HG03521 (cell line): ENCODE data around the gene CPTP.
A peak's percentile ranks its signal among the peaks of the same experiment; 100 is the strongest.
"Not testable (repeated sequence)": the region's sequence is repeated elsewhere in the genome, so short reads cannot be mapped to it uniquely, and the experiment has no call there.

ENCODE experiments used
- ATAC-seq: cut with Tn5 transposase; IDR thresholded peaks from one replicate; pipeline ENCODE4 v1.9.1; 2021; ENCODE audit warnings: mild to moderate bottlenecking, moderate library complexity; ENCODE audit not compliant: unreplicated experiment

CPTP gene

DNA sequence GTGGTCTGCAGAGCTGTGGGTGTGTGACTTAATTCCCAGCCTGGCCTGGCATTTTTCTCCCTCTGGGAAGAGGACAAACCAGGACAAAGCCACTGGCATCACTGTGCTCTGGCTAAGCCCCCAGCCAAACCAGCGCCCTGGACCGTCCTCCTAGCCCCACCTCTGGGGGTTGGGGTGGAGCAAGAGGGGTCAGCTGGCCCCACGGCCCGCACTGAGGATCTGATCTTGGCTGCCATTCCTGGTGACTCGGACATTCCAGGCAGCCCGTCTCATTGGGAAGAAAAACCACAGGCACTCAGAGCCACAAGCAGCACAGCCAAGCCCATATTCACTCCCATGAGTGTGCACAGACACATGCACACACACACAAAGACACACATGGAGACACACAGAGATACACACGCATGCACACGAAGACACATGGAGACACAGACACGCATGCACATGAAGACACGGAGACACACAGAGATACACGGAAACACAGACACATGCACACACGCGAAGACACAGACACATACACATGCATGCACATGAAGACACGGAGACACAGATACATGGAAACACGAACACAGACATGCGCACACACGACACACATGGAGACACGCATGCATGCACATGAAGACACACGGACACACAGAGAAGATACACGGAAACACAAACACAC is 36.0 kb downstream of the CPTP start:
- ATAC-seq, result no peak

DNA sequence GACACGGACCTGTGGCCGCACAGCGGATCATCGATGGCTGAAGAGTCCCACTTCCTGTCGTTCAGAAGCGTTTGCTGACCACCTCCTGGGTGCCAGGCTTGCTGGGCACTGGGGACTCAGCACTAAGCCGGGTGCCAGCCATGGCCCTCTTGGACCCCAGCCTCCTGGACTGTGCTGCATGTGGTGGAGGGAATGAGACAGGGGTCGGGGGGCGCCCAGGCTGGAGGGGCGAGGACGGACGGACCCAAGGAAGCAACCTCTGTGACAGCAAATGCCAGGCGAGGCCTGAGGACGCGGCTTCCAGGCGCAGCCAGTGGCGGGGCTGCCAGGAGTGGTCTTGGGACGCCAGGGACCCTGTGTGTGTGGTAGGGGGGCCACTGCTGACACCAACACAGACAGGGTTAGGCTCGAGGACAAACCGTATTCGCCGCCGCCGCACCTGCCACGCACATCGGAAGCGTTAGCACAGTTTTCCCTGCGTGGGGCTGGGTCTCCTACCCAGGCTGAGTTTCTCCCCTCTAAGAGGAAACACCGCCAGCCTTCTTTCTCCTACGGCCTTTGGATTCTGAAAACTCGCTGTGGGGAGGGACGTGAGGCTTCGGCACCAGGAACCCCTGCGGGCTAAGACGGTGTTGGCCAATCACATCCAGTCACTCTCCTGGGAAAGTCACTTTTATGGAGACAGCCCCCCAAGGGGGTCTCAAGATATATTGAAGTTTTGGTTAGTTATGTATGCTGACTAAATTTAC is 36.8 kb downstream of the CPTP start:
- ATAC-seq, result no peak

DNA sequence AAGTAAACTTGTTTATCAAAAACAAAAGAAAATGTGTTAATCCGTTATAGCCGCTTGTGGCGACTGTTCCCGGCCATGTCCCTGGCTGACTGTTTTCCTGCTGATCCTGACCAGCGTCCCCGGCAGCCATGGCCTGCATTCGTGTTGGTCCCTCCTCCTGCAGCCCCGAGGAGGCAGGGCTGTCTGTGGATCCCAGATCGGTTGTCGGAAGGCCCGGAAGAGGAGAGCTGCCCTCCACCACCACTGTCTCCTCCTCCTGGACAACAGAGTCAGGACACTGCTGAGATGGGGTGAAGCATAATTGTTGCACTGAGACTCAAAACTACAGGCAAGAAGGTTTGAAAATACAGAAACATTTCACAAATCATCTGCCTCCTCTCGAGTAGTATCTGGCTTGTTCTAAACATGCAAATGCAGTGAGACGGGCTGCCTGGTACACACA is 37.4 kb downstream of the CPTP start:
- ATAC-seq, result no peak

GRCh38 chr1:1364266-1364665 is 39.7 kb downstream of the CPTP start:
- ATAC-seq, result no peak

- no peak for ATAC-seq
Measured at GRCh38 chr1:1365875-1366698, 41.5 kb downstream of the CPTP start.

GRCh38 chr1:1366699-1367066 is 42.1 kb downstream of the CPTP start:
- no peak for ATAC-seq

- no peak for ATAC-seq
Measured at GRCh38 chr1:1367315-1367714, 42.7 kb downstream of the CPTP start.

DNA sequence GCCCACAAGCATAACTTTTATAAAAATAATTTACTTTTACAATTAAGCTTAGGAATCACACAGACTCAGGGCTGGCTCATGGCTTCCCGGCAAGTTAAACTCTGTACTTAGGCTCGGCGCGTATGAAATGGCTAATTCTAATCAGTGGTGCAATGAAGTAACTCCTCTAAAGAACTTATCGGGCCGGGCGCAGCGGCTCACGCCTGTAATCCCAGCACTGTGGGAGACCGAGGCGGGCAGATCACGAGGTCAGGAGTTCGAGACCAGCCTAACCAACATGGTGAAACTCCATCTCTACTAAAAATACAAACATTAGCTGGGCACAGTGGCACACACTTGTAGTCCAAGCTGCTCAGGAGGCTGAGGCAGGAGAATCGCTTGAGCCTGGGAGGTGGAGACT is 45.5 kb downstream of the CPTP start:
- ATAC-seq, result not testable (repeated sequence)

DNA sequence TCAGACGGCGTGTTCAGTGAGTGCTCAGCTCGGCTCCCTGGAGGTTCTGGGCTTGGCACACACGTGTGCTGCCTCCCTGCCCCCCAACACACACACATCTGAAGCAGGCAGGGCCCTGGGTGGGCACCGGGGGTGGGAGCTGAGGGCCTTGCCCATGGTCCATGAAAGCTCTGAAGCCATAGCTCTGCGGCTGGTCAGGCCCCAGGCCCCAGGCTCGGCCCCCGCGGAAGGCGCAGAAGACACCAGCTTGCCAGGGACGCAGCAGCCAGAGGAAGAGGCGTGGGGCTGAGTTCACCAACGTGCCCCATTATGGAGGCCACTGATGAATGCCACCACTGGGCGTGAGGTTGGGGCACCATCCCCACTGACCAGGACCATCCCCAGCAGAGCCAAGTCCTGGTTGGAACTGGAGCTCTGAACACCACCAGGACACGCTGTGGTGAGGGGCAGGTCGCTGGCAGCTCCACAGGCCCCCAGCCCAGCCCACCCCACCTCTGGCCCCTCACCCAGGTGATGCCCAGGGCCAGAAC is 46.2 kb downstream of the CPTP start:
- no peak for ATAC-seq

- ATAC-seq, result no peak
Measured at GRCh38 chr1:1371364-1371745, 46.8 kb downstream of the CPTP start.

GRCh38 chr1:1371746-1372711 is 47.4 kb downstream of the CPTP start:
- ATAC-seq, result no peak

DNA sequence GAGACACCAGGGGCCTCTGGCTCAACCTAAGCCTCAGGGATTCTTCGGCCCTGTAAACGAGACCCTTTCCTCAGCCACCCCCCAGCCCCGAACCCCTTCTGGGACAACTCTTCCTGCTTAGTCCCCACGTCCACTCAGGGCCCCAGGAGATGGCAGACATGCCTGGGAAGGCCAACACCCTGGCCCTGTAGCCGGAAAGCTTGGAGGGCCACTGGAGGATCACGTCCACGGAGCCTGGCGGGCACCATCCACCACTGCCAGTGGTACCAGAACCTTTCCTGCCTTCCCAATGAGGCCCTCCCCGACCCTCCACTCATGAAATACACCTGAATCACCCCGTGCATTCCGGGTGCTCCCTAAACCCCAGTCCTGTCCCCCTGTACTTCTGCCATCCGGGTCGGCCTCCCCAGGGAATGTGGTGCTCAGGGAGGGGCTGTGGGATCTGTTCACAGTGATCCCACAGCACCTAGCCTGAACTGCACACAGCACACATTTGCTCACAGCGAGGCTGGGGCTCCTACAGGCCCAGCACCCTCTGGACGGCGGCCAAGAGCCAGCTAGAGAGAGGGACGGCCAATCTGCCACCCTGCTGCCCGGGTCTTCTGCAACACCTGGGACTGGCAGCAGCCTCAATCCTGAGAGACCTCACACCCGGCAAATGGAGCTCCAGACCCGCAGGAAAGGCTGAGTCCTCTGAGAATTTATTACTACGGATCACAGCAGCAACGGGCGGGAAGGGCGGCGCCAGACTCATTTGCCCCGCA is 48.6 kb downstream of the CPTP start:
- no peak for ATAC-seq

GRCh38 chr1:1373815-1374588 is 49.4 kb downstream of the CPTP start:
- ATAC-seq, result no peak

- peak; percentile 5 for ATAC-seq
Measured at GRCh38 chr1:1374589-1374928, 50.0 kb downstream of the CPTP start.

GRCh38 chr1:1374929-1375662 is 50.5 kb downstream of the CPTP start, which contains the start of gene AURKAIP1:
AURKAIP1 (minus strand) TSS chr1:1375207; CDS start chr1:1374756, 451 bp downstream.
- ATAC-seq, result peak; percentile 90

DNA sequence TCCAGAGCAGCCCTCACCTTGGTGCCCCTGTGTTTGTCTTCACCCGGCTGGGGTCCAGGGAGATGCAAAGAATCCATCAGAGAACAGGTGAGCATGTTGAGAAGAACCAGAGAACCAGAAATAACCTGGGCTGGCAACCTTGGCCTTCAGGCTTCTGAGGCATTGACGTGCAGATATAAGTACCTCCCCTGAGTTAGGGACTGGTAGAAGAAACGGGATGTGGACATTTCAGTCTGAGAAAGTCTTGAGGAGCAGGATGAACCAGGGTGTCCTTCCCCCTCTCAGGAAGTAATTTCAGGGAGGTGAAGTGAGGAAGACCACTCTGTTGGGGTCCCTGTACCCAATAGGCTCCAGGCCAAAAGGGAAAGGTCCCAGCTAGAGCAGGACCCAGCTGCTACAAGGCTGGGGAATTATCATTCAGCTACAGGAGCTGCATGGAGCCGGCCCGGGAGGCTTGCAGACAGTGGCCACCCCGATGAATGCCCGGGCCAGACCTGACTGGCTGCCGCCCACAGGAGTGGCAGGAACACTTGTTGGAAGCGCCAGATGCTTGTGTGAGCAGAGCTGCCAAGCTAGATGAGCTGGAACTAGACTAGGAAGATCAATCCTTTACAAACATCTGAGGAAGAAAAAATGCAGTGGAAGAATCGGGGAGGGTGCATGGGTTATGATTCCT is 52.1 kb downstream of the CPTP start:
- no peak for ATAC-seq

DNA sequence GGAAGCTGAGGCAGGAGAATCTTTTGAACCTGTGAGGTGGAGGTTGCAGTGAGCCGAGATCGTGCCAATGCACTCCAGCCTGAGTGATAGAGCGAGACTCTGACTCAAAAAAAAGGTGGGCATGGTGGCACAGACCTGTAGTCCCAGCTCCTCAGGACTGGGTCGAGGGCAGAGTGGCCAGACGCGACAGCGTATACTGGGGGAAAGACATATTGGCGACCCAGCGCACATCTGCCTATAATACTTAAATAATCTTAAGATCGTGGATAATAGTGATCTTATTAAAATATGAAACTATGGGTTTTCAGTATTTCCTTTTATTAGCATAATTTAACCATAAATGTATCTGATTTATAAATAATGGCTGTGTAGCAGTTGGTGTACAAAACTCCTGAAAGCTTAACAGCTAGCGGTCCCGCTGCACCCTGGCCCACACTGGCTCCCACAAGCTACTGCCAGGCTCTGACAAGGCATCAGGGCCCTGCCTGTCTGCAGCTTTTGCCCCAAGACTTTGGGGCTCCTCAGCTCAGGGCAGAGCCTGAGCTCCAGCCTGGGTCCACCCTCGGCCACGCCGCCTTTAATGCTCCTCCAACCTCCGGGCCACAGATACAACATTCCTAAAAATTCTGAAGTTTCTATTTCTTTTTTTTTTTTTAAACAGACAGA is 53.1 kb downstream of the CPTP start:
- no peak for ATAC-seq
